ENCODE results near the gene RBKS. TPM values are rescaled to one million over a fixed set of nuclear protein-coding genes. Genes with fewer than 3 reads are reported as not detected.
"Not testable (repeated sequence)": the region's sequence is repeated elsewhere in the genome, so short reads cannot be mapped to it uniquely, and the experiment has no call there.

Gene RBKS
- total RNA-seq, 1 experiment from 2014 or later: 4.5 TPM

GRCh38 chr2:27752551-27753237 lies 137.5 kb downstream of the RBKS start:
- peak; percentile 83 to 98 for DNase-seq
- H3F3A ChIP-seq (ENCODE audit: insufficient read depth, low read depth): peaks cover 22% of the 10 kb centered on the region
- ChIA-PET CTCF (interaction anchor here (0.7 to 3.1 kb wide), 8 partner anchors 9 to 643 kb away, joined by 3 to 23 read pairs (median 8); no protein-coding TSS in a partner anchor), POLR2A (ENCODE audit: unreplicated experiment) (interaction anchor here (0.5 to 0.9 kb wide), 11 partner anchors 13 to 999 kb away, joined by 3 to 33 read pairs (median 4); partner anchors contain the start of gene PPP1CB)
- H3K4me3 ChIP-seq: peak overlapping the region; percentile 43
- H3K27ac ChIP-seq: peak overlapping the region; percentile 96
- H4K20me1 ChIP-seq (ENCODE audit: insufficient read depth): no peaks in the 10 kb centered on the region
- peaks cover 39% of the 10 kb centered on the region for H3K4me1 ChIP-seq (replicated peaks; ENCODE audit: insufficient read depth)
- BruUV-seq (replicated peaks): no TSS peak
- no peak for TF ChIP-seq CTCF (conservative IDR thresholded peaks at IDR 0.05)
- H3K9me3 ChIP-seq (ENCODE audit: insufficient read depth, low read depth): peaks cover 4% of the 10 kb centered on the region; the same call in 1 of the 2 replicates
- no peaks in the 10 kb centered on the region for H3K27me3 ChIP-seq (ENCODE audit: insufficient read depth, low read depth)
- H3K9me2 ChIP-seq (ENCODE audit: insufficient read depth): no peaks in the 10 kb centered on the region
- peak overlapping the region; percentile 80 for H3K4me2 ChIP-seq
- H2AFZ ChIP-seq: peak overlapping the region; percentile 52
- peaks cover 17% of the 10 kb centered on the region; the same call in 1 of the 2 replicates for H3K79me2 ChIP-seq (ENCODE audit: low read depth)
- H3K36me3 ChIP-seq (ENCODE audit: low read depth): no peaks in the 10 kb centered on the region
- intact Hi-C loops (cut with micrococcal nuclease; ENCODE audit: unreplicated experiment): loop anchor here (1.0 to 5.0 kb wide), 4 partner anchors 31 to 516 kb away; no protein-coding TSS in a partner anchor

GRCh38 chr2:27751377-27751776 lies 138.8 kb downstream of the RBKS start:
- no peak for DNase-seq
- Histone ChIP-seq H3K9me2 (ENCODE audit: insufficient read depth) (no peaks in the 10 kb centered on the region), H3K4me3 (no peak overlapping the region), H3K27ac (peak overlapping the region; percentile 96; the same call in 1 of the 2 replicates), H3K27me3 (ENCODE audit: insufficient read depth, low read depth) (no peaks in the 10 kb centered on the region), H3K4me2 (no peak overlapping the region; the same call in 1 of the 2 replicates), H4K20me1 (ENCODE audit: insufficient read depth) (no peaks in the 10 kb centered on the region), H3K79me2 (ENCODE audit: low read depth) (peaks cover 17% of the 10 kb centered on the region; the same call in 1 of the 2 replicates), H3K36me3 (ENCODE audit: low read depth) (no peaks in the 10 kb centered on the region), H2AFZ (no peak overlapping the region), H3K4me1 (replicated peaks; ENCODE audit: insufficient read depth) (peaks cover 39% of the 10 kb centered on the region), H3F3A (ENCODE audit: insufficient read depth, low read depth) (peaks cover 22% of the 10 kb centered on the region), H3K9me3 (ENCODE audit: insufficient read depth, low read depth) (peaks cover 4% of the 10 kb centered on the region; the same call in 1 of the 2 replicates)
- intact Hi-C loops (cut with micrococcal nuclease; ENCODE audit: unreplicated experiment): loop anchor here (5.0 kb wide), 2 partner anchors 206 to 226 kb away; no protein-coding TSS in a partner anchor
- no TSS peak for BruUV-seq (replicated peaks)
- POLR2A ChIA-PET (ENCODE audit: unreplicated experiment): interaction anchor here (0.6 kb wide), 2 partner anchors 410 to 556 kb away, joined by 3 to 9 read pairs; no protein-coding TSS in a partner anchor
- TF ChIP-seq EZH2 (IDR thresholded peaks at IDR 0.05; ENCODE audit: low read depth) (no peak), CTCF (conservative IDR thresholded peaks at IDR 0.05) (no peak)
- CTCF ChIA-PET: interaction anchor here (0.6 kb wide), 1 partner anchor 46 kb away, joined by 4 read pairs; no protein-coding TSS in a partner anchor

- H3F3A ChIP-seq (ENCODE audit: insufficient read depth, low read depth): peaks cover 20% of the 10 kb centered on the region
- H3K4me1 ChIP-seq (replicated peaks; ENCODE audit: insufficient read depth): peaks cover 25% of the 10 kb centered on the region
- H3K27ac ChIP-seq; H3K36me3 ChIP-seq (ENCODE audit: low read depth); H3K27me3 ChIP-seq (ENCODE audit: insufficient read depth, low read depth); H4K20me1 ChIP-seq (ENCODE audit: insufficient read depth); H3K9me3 ChIP-seq (ENCODE audit: insufficient read depth, low read depth); intact Hi-C loops (cut with micrococcal nuclease; ENCODE audit: unreplicated experiment); H3K9me2 ChIP-seq (ENCODE audit: insufficient read depth); DNase-seq; H2AFZ ChIP-seq; BruUV-seq (replicated peaks); POLR2A ChIA-PET (ENCODE audit: unreplicated experiment); H3K79me2 ChIP-seq (ENCODE audit: low read depth); H3K4me3 ChIP-seq; H3K4me2 ChIP-seq: not testable (repeated sequence)
- CTCF ChIA-PET: interaction anchor here (0.6 kb wide), 1 partner anchor 265 kb away, joined by 6 read pairs; no protein-coding TSS in a partner anchor
These were observed 141.2 kb downstream of the RBKS start for GRCh38 chr2:27748803-27749554.

All from PC-9 (cell line).